Measurements from ENCODE around the gene HMCN1. TPM values are rescaled to one million over a fixed set of nuclear protein-coding genes. Genes with fewer than 3 reads are reported as not detected.

HMCN1 gene
- polyA plus RNA-seq, 1 of the 3 experiments (the other 2 are of a cell fraction): 59.5 TPM

DNA sequence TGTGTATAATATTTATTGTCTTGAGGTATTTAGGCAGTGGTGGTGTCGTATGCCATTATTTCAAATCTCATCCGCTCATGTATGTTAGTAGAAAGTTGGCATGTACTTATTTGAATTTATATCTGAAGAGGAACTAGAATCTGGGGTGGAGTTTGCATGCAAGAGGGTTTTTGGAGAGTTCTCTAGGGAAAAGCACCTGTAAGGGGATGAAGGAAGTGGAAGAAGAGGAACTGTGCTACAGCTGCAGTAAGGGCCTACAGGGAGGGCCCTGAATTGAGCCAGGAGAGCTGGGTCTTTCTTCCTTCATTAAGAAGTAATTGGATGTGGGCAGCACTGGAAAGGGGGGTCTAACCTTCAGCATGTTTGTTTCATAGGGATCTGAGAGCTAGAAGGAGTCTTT lies 197.2 kb downstream of the HMCN1 start:
- ChIA-PET POLR2A (no interaction called here), CTCF (no interaction called here)
- Histone ChIP-seq H3K4me3 (ENCODE audit: low read depth in 2 of 2, low read length in 1 of 2) (no peak overlapping the region), H3F3A (replicated peaks; ENCODE audit: insufficient read depth) (no peaks in the 10 kb centered on the region), H3K9ac (no peak overlapping the region), H3K36me3 (replicated peaks in 1 of 2; ENCODE audit: control insufficient read depth in 1 of 2, insufficient read depth in 2 of 2, low read length in 1 of 2) (peaks cover 0 to 9% of the 10 kb centered on the region in 2 experiments), H3K9me3 (no peaks in the 10 kb centered on the region), H2AFZ (ENCODE audit: low read depth) (no peak overlapping the region), H3K9me2 (no peaks in the 10 kb centered on the region), H3K4me2 (no peak overlapping the region), H4K20me1 (ENCODE audit: insufficient read depth) (no peaks in the 10 kb centered on the region), H3K79me2 (ENCODE audit: insufficient read depth) (no peaks in the 10 kb centered on the region), H3K27ac (ENCODE audit: low read depth in 2 of 2, low read length in 1 of 2) (no peak overlapping the region), H3K27me3 (ENCODE audit: insufficient read depth) (no peaks in the 10 kb centered on the region), H3K4me1 (ENCODE audit: control insufficient read depth in 1 of 2, insufficient read depth in 2 of 2, low read depth in 1 of 2, low read length in 1 of 2) (peaks cover 0 to 12% of the 10 kb centered on the region in 2 experiments; a peak in 2 of 4 replicates)
- no peak for DNase-seq
- WGBS (ENCODE audit: low lambda C conversion rate): 44% methylated on average over 2 of the region's 2 CpGs
- no peak for TF ChIP-seq NFIC (IDR thresholded peaks at IDR 0.05; ENCODE audit: borderline replicate concordance)
- no peak for TF ChIP-seq GABPA (IDR thresholded peaks at IDR 0.05; ENCODE audit: low read depth)
- no peak for TF ChIP-seq EP300 (IDR thresholded peaks at IDR 0.05; ENCODE audit: borderline replicate concordance in 1 of 2, low read depth in 1 of 2, low read length in 1 of 2)
- TF ChIP-seq YY1 (IDR thresholded peaks at IDR 0.05; ENCODE audit: low read depth): no peak
- TF ChIP-seq, protein P1, sequence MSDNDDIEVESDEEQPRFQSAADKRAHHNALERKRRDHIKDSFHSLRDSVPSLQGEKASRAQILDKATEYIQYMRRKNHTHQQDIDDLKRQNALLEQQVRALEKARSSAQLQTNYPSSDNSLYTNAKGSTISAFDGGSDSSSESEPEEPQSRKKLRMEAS (IDR thresholded peaks at IDR 0.05; ENCODE audit: low read depth): no peak
- no peak for TF ChIP-seq CTCF (IDR thresholded peaks at IDR 0.05)

GRCh38 chr1:185933580-185933979 lies 199.4 kb downstream of the HMCN1 start:
- H3K9me3 ChIP-seq: no peaks in the 10 kb centered on the region
- H3K79me2 ChIP-seq (ENCODE audit: insufficient read depth): no peaks in the 10 kb centered on the region
- no peak overlapping the region for H3K4me2 ChIP-seq
- POLR2A ChIA-PET: no interaction called here
- H3K9ac ChIP-seq: no peak overlapping the region
- H3K36me3 ChIP-seq (replicated peaks in 1 of 2; ENCODE audit: control insufficient read depth in 1 of 2, insufficient read depth in 2 of 2, low read length in 1 of 2): peaks cover 0 to 6% of the 10 kb centered on the region in 2 experiments
- H4K20me1 ChIP-seq (ENCODE audit: insufficient read depth): no peaks in the 10 kb centered on the region
- no peak overlapping the region; a peak in 1 of 4 replicates for H3K27ac ChIP-seq (ENCODE audit: low read depth in 2 of 2, low read length in 1 of 2)
- peaks cover 0 to 14% of the 10 kb centered on the region in 2 experiments; a peak in 2 of 4 replicates for H3K4me1 ChIP-seq (ENCODE audit: control insufficient read depth in 1 of 2, insufficient read depth in 2 of 2, low read depth in 1 of 2, low read length in 1 of 2)
- TF ChIP-seq POLR2AphosphoS5 (IDR thresholded peaks at IDR 0.05; ENCODE audit: low read depth, low read length): no peak
- H2AFZ ChIP-seq (ENCODE audit: low read depth): no peak overlapping the region
- WGBS (ENCODE audit: low lambda C conversion rate): 15% methylated on average over 4 of the region's 4 CpGs
- H3K4me3 ChIP-seq (ENCODE audit: low read depth in 2 of 2, low read length in 1 of 2): no peak overlapping the region
- no peak for DNase-seq
- no peaks in the 10 kb centered on the region for H3K27me3 ChIP-seq (ENCODE audit: insufficient read depth)
- CTCF ChIA-PET: interaction anchor here (0.6 kb wide), 1 partner anchor 130 kb away, joined by 3 read pairs; no protein-coding TSS in a partner anchor
- H3F3A ChIP-seq (replicated peaks; ENCODE audit: insufficient read depth): no peaks in the 10 kb centered on the region
- H3K9me2 ChIP-seq: no peaks in the 10 kb centered on the region

- H4K20me1 ChIP-seq (ENCODE audit: insufficient read depth): no peaks in the 10 kb centered on the region
- H3K4me2 ChIP-seq: peak overlapping the region; percentile 30; the same call in 1 of the 2 replicates
- H3K36me3 ChIP-seq (replicated peaks in 1 of 2; ENCODE audit: control insufficient read depth in 1 of 2, insufficient read depth in 2 of 2, low read length in 1 of 2): peaks cover 0 to 6% of the 10 kb centered on the region in 2 experiments
- H3K27me3 ChIP-seq (ENCODE audit: insufficient read depth): no peaks in the 10 kb centered on the region
- H3K9me2 ChIP-seq: no peaks in the 10 kb centered on the region
- DNase-seq: no peak
- TF ChIP-seq FOSL2 (IDR thresholded peaks at IDR 0.05; ENCODE audit: borderline replicate concordance, low read depth): no peak
- no peak for TF ChIP-seq GATA2 (CRISPR knock-in tag; IDR thresholded peaks at IDR 0.05)
- no peak for TF ChIP-seq MEF2A (IDR thresholded peaks at IDR 0.05; ENCODE audit: borderline replicate concordance, low read depth)
- TF ChIP-seq POLR2AphosphoS5 (IDR thresholded peaks at IDR 0.05; ENCODE audit: low read depth, low read length): no peak
- TF ChIP-seq MXI1 (IDR thresholded peaks at IDR 0.05; ENCODE audit: low read depth, low read length): no peak
- TF ChIP-seq USF1 (IDR thresholded peaks at IDR 0.05; ENCODE audit: borderline replicate concordance, low read depth): no peak
- TF ChIP-seq, protein P2, sequence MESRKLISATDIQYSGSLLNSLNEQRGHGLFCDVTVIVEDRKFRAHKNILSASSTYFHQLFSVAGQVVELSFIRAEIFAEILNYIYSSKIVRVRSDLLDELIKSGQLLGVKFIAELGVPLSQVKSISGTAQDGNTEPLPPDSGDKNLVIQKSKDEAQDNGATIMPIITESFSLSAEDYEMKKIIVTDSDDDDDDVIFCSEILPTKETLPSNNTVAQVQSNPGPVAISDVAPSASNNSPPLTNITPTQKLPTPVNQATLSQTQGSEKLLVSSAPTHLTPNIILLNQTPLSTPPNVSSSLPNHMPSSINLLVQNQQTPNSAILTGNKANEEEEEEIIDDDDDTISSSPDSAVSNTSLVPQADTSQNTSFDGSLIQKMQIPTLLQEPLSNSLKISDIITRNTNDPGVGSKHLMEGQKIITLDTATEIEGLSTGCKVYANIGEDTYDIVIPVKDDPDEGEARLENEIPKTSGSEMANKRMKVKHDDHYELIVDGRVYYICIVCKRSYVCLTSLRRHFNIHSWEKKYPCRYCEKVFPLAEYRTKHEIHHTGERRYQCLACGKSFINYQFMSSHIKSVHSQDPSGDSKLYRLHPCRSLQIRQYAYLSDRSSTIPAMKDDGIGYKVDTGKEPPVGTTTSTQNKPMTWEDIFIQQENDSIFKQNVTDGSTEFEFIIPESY (IDR thresholded peaks at IDR 0.05; ENCODE audit: borderline replicate concordance, low read depth): no peak
- TF ChIP-seq JUND (IDR thresholded peaks at IDR 0.05): no peak
- no peak for TF ChIP-seq EZH2phosphoT487 (IDR thresholded peaks at IDR 0.05; ENCODE audit: borderline replicate concordance, low read depth)
- TF ChIP-seq, protein P1 (IDR thresholded peaks at IDR 0.05; ENCODE audit: low read depth): no peak
- no peaks in the 10 kb centered on the region for H3F3A ChIP-seq (replicated peaks; ENCODE audit: insufficient read depth)
- H3K4me3 ChIP-seq (ENCODE audit: low read depth in 2 of 2, low read length in 1 of 2): peak overlapping the region in 1 of 2 experiments; percentile 6; a peak in 2 of 4 replicates
- peak overlapping the region; percentile 34 to 55; a peak in 3 of 4 replicates for H3K27ac ChIP-seq (ENCODE audit: low read depth in 2 of 2, low read length in 1 of 2)
- peak overlapping the region; percentile 51; the same call in 1 of the 2 replicates for H2AFZ ChIP-seq (ENCODE audit: low read depth)
- WGBS (ENCODE audit: low lambda C conversion rate): 17% methylated on average over 5 of the region's 5 CpGs
- ChIA-PET CTCF (no interaction called here), POLR2A (no interaction called here)
- H3K79me2 ChIP-seq (ENCODE audit: insufficient read depth): no peaks in the 10 kb centered on the region
- H3K9ac ChIP-seq: peak overlapping the region; percentile 15; the same call in 1 of the 2 replicates
- no peaks in the 10 kb centered on the region for H3K9me3 ChIP-seq
- peaks cover 0 to 17% of the 10 kb centered on the region in 2 experiments; a peak in 2 of 4 replicates for H3K4me1 ChIP-seq (ENCODE audit: control insufficient read depth in 1 of 2, insufficient read depth in 2 of 2, low read depth in 1 of 2, low read length in 1 of 2)
Measured at GRCh38 chr1:185934476-185935189, 200.4 kb downstream of the HMCN1 start.
